H9 (cell line): Measurements from ENCODE around the gene HES3. TPM values are rescaled to one million over a fixed set of nuclear protein-coding genes. Genes with fewer than 3 reads are reported as not detected.

ENCODE experiments used
- DNase-seq: peaks from one replicate; pipeline ENCODE4 v3.0.0-alpha.2; 2017
- H2AFZ ChIP-seq: one replicate; pipeline ENCODE4 v1.6.1; 2013; ENCODE audit warnings: mild to moderate bottlenecking, low read length, control low read depth, moderate library complexity
- H2AK5ac ChIP-seq: 2 replicates; pipeline ENCODE4 v1.6.1; 2013; ENCODE audit warnings: low read length, control low read depth, mixed read lengths; ENCODE audit not compliant: insufficient read length
- H2BK120ac ChIP-seq: one replicate; pipeline ENCODE4 v1.6.1; 2013; ENCODE audit warnings: low read depth, mild to moderate bottlenecking, low read length, control low read depth, inconsistent platforms; ENCODE audit not compliant: poor library complexity, severe bottlenecking
- H2BK12ac ChIP-seq: 2 replicates; pipeline ENCODE4 v1.6.1; 2013; ENCODE audit warnings: low read length, control low read depth, mixed read lengths, low read depth; ENCODE audit not compliant: insufficient read length
- H2BK15ac ChIP-seq: 2 replicates; pipeline ENCODE4 v1.6.1; 2013; ENCODE audit warnings: low read depth, low read length, control low read depth
- H2BK20ac ChIP-seq: one replicate; pipeline ENCODE4 v1.6.1; 2013; ENCODE audit warnings: low read depth, mild to moderate bottlenecking, low read length, control low read depth, inconsistent platforms; ENCODE audit not compliant: poor library complexity, severe bottlenecking
- H2BK5ac ChIP-seq: 2 replicates; pipeline ENCODE4 v1.6.1; 2013; ENCODE audit warnings: low read length, control low read depth, mixed read lengths; ENCODE audit not compliant: insufficient read length
- H3K14ac ChIP-seq: 2 replicates; pipeline ENCODE4 v1.6.1; 2013; ENCODE audit warnings: low read length, control low read depth; ENCODE audit not compliant: insufficient read depth
- H3K18ac ChIP-seq: 2 replicates; pipeline ENCODE4 v1.6.1; 2013; ENCODE audit warnings: low read depth, mild to moderate bottlenecking, mixed read lengths, low read length, control low read depth; ENCODE audit not compliant: insufficient read length
- H3K23ac ChIP-seq: 2 replicates; pipeline ENCODE4 v1.6.1; 2013; ENCODE audit warnings: low read length, control low read depth, mixed read lengths, low read depth; ENCODE audit not compliant: insufficient read length
- H3K23me2 ChIP-seq: 2 replicates; pipeline ENCODE4 v1.6.1; 2013; ENCODE audit warnings: low read depth, mild to moderate bottlenecking, mixed read lengths, low read length, control low read depth; ENCODE audit not compliant: insufficient read length, poor library complexity, severe bottlenecking
- H3K27ac ChIP-seq: 2 replicates; pipeline ENCODE4 v1.5.1; 2013; ENCODE audit warnings: low read length, control low read depth, mixed read lengths, low read depth; ENCODE audit not compliant: insufficient read length
- H3K27me3 ChIP-seq: 2 replicates; pipeline ENCODE4 v1.6.1; 2013; ENCODE audit warnings: low read length, control low read depth, inconsistent platforms; ENCODE audit not compliant: insufficient read depth
- H3K4ac ChIP-seq: 2 replicates; pipeline ENCODE4 v1.6.1; 2013; ENCODE audit warnings: low read depth, mild to moderate bottlenecking, control low read depth, inconsistent platforms, low read length, moderate library complexity
- H3K4me1 ChIP-seq: 2 replicates; pipeline ENCODE4 v1.6.1; 2013; ENCODE audit warnings: low read length, control low read depth, inconsistent platforms; ENCODE audit not compliant: insufficient read depth
- H3K4me2 ChIP-seq: 2 replicates; pipeline ENCODE4 v1.6.1; 2013; ENCODE audit warnings: low read length, control low read depth, mixed read lengths; ENCODE audit not compliant: insufficient read length, insufficient read depth
- H3K56ac ChIP-seq: 2 replicates; pipeline ENCODE4 v1.6.1; 2013; ENCODE audit warnings: low read depth, mild to moderate bottlenecking, mixed read lengths, low read length, control low read depth; ENCODE audit not compliant: insufficient read length
- H3K79me1 ChIP-seq: 2 replicates; pipeline ENCODE4 v1.6.1; 2013; ENCODE audit warnings: low read depth, mild to moderate bottlenecking, moderate library complexity, low read length, control low read depth, inconsistent platforms; ENCODE audit not compliant: insufficient read depth, poor library complexity, severe bottlenecking
- H3K79me2 ChIP-seq: 2 replicates; pipeline ENCODE4 v1.6.1; 2013; ENCODE audit warnings: low read length, control low read depth, inconsistent platforms; ENCODE audit not compliant: insufficient read depth
- H3K9ac ChIP-seq: 2 replicates; pipeline ENCODE4 v1.6.1; 2013; ENCODE audit warnings: low read length, control low read depth, mixed read lengths; ENCODE audit not compliant: insufficient read length; ENCODE audit errors: extremely low read depth
- H3K9me3 ChIP-seq: one replicate; pipeline ENCODE4 v1.6.1; 2013; ENCODE audit warnings: low read depth, low read length, inconsistent platforms; ENCODE audit not compliant: control insufficient read depth
- H3T11ph ChIP-seq: one replicate; pipeline ENCODE4 v1.6.1; 2013; ENCODE audit warnings: mild to moderate bottlenecking, low read length, control low read depth, inconsistent platforms
- H4K20me1 ChIP-seq: one replicate; pipeline ENCODE4 v1.6.1; 2013; ENCODE audit not compliant: control insufficient read depth, insufficient read length, insufficient read depth
- H4K5ac ChIP-seq: 2 replicates; pipeline ENCODE4 v1.6.1; 2013; ENCODE audit warnings: low read depth, mild to moderate bottlenecking, mixed read lengths, low read length, control low read depth; ENCODE audit not compliant: insufficient read length
- H4K8ac ChIP-seq: replicated peaks from 2 replicates; pipeline ENCODE4 v1.6.1; 2013; ENCODE audit warnings: low read length, control low read depth, mixed read lengths, low read depth; ENCODE audit not compliant: insufficient read length
- H4K91ac ChIP-seq: 2 replicates; pipeline ENCODE4 v1.6.1; 2013; ENCODE audit warnings: low read depth, mild to moderate bottlenecking, moderate library complexity, mixed read lengths, low read length, control low read depth; ENCODE audit not compliant: insufficient read length
- H3K27ac Mint-ChIP-seq, 3 experiments: 2 replicates in 2 of 3; 3 replicates in 1 of 3; pipeline ENCODE4 v1.8.0; 2020 to 2021; ENCODE audit warnings: mixed read lengths in 3 of 3, mild to moderate bottlenecking in 1 of 3, moderate library complexity in 1 of 3
- H3K27me3 Mint-ChIP-seq: 2 replicates; pipeline ENCODE4 v1.8.0; 2021; ENCODE audit warnings: low read depth, mild to moderate bottlenecking, moderate library complexity, mixed read lengths
- H3K36me3 Mint-ChIP-seq, 3 experiments: 2 replicates in 2 of 3; 3 replicates in 1 of 3; pipeline ENCODE4 v1.8.0; 2020 to 2021; ENCODE audit warnings: low read depth in 3 of 3, mixed read lengths in 3 of 3; ENCODE audit not compliant: insufficient read depth in 1 of 3
- H3K4me1 Mint-ChIP-seq, 2 experiments: 2 replicates each; pipeline ENCODE4 v1.8.0; 2020; ENCODE audit warnings: mixed read lengths in 2 of 2
- H3K4me3 Mint-ChIP-seq, 2 experiments: 2 replicates in 1 of 2; 3 replicates in 1 of 2; pipeline ENCODE4 v1.8.0; 2020 to 2021; ENCODE audit warnings: mild to moderate bottlenecking in 2 of 2, mixed read lengths in 2 of 2, moderate library complexity in 1 of 2
- H3K9me3 Mint-ChIP-seq, 2 experiments: 2 replicates in 1 of 2; 3 replicates in 1 of 2; pipeline ENCODE4 v1.8.0; 2020; ENCODE audit warnings: mild to moderate bottlenecking in 2 of 2, mixed read lengths in 2 of 2, moderate library complexity in 1 of 2
- CTCF ChIP-seq: fragments of 200-600 bp; sonication (generic); conservative IDR thresholded peaks from 3 replicates; pipeline ENCODE4 v1.8.0; 2021; ENCODE audit warnings: antibody characterized with exemption, mild to moderate bottlenecking
- WGBS: extraction: QIAGEN DNeasy Blood & Tissue Kit; methylation state at CpG from one replicate; pipeline ENCODE4 v1.1.7; 2013; ENCODE audit warnings: missing lambda C conversion rate, low lambda C conversion rate, mixed read lengths; ENCODE audit not compliant: insufficient read length; ENCODE audit errors: extremely low coverage; 5-methylcytosine and 5-hydroxymethylcytosine counted together
- total RNA-seq: library from RNA; stranded (reverse); gene quantifications from 2 replicates; pipeline ENCODE4 v1.2.1, GENCODE V29; 2021

Gene HES3
- total RNA-seq, 1 experiment from 2014 or later: 89.9 TPM

- Histone ChIP-seq H3K79me2 (no peaks in the 10 kb centered on the region), H2BK5ac (no peak overlapping the region), H3K14ac (no peak overlapping the region), H3K27me3 (peaks cover 7% of the 10 kb centered on the region; the same call in 1 of the 2 replicates), H3K4me2 (no peak overlapping the region), H3T11ph (no peak overlapping the region), H3K27ac (no peak overlapping the region), H4K8ac (no peak overlapping the region), H3K79me1 (no peaks in the 10 kb centered on the region), H3K18ac (no peak overlapping the region), H2AK5ac (no peak overlapping the region), H4K91ac (no peak overlapping the region), H2BK15ac (no peak overlapping the region), H3K9me3 (no peaks in the 10 kb centered on the region), H3K4me1 (no peaks in the 10 kb centered on the region), H3K23ac (no peak overlapping the region), H3K23me2 (peaks cover 4% of the 10 kb centered on the region), H3K4ac (no peak overlapping the region), H3K56ac (no peak overlapping the region), H4K20me1 (no peaks in the 10 kb centered on the region), H3K9ac (no peak overlapping the region), H2BK12ac (no peak overlapping the region), H4K5ac (no peak overlapping the region), H2BK20ac (no peak overlapping the region), H2AFZ (no peak overlapping the region), H2BK120ac (no peak overlapping the region)
- H3K4me1 Mint-ChIP-seq: peaks cover 4 to 11% of the 10 kb centered on the region in 2 experiments; a peak in 3 of 4 replicates
- peaks cover 28% of the 10 kb centered on the region for H3K27me3 Mint-ChIP-seq
- H3K27ac Mint-ChIP-seq: no peak overlapping the region; a peak in 1 of 7 replicates
- H3K4me3 Mint-ChIP-seq: no peak overlapping the region
- TF ChIP-seq CTCF: no peak
- WGBS: no CpG with 5 or more reads among the region's 7 CpGs
- H3K9me3 Mint-ChIP-seq: no peaks in the 10 kb centered on the region
- peaks cover 0 to 4% (median 0%) of the 10 kb centered on the region in 3 experiments; a peak in 2 of 7 replicates for H3K36me3 Mint-ChIP-seq
- no peak for DNase-seq
Observed at GRCh38 chr1:6263716-6264115, 19.7 kb downstream of the HES3 start.
